PC-3 (cell line): ENCODE measurements around the gene ARHGAP27. TPM values are rescaled to one million over a fixed set of nuclear protein-coding genes. Genes with fewer than 3 reads are reported as not detected.

Source experiments
- ATAC-seq: fragments of 200-7000 bp; cut with Tn5 transposase; 2 replicates; pipeline ENCODE4 v1.9.1; 2020; ENCODE audit warnings: mild to moderate bottlenecking, moderate library complexity
- BruUV-seq: library from RNA; stranded (reverse); fragments of 400-500 nt; replicated peaks from 2 replicates; lab custom pipeline; 2021; lab: Mats Ljungman, UMichigan
- CTCF ChIA-PET: fragments of 300-600 bp; sonication (Branson Sonifier 250); formaldehyde crosslinking; loops from one replicate; lab custom pipeline; 2022; ENCODE audit warnings: antibody characterized with exemption; lab: Charles Lee
- POLR2A ChIA-PET: fragments of 300-600 bp; sonication (Branson Sonifier 250); formaldehyde crosslinking; loops from one replicate; lab custom pipeline; 2022; ENCODE audit warnings: antibody characterized with exemption; ENCODE audit not compliant: unreplicated experiment; lab: Charles Lee
- DNase-seq: peaks from one replicate; pipeline ENCODE4 v3.0.0-alpha.2; 2015
- H2AFZ ChIP-seq: fragments of 300-600 bp; sonication (generic); 2 replicates; pipeline ENCODE4 v1.6.0; 2016; ENCODE audit warnings: antibody characterized with exemption, low read length
- H3F3A ChIP-seq: fragments of 300-600 bp; sonication (generic); one replicate; pipeline ENCODE4 v1.6.0; 2017; ENCODE audit warnings: antibody characterized with exemption, low read length, control low read depth, mild to moderate bottlenecking; ENCODE audit not compliant: unreplicated experiment
- H3K27ac ChIP-seq: fragments of 300-600 bp; sonication (generic); 2 replicates; pipeline ENCODE4 v1.5.1; 2016; ENCODE audit warnings: mild to moderate bottlenecking, low read length
- H3K27me3 ChIP-seq: fragments of 300-600 bp; sonication (generic); 2 replicates; pipeline ENCODE4 v1.6.1; 2016; ENCODE audit warnings: low read length, mixed read lengths
- H3K36me3 ChIP-seq: fragments of 300-600 bp; sonication (generic); 2 replicates; pipeline ENCODE4 v1.6.1; 2016; ENCODE audit warnings: low read depth, mixed run types, low read length, mixed read lengths
- H3K4me1 ChIP-seq: fragments of 300-600 bp; sonication (generic); 2 replicates; pipeline ENCODE4 v1.5.1; 2016; ENCODE audit warnings: low read length; ENCODE audit not compliant: insufficient read depth
- H3K4me2 ChIP-seq: fragments of 300-600 bp; sonication (generic); 2 replicates; pipeline ENCODE4 v1.6.0; 2016; ENCODE audit warnings: low read length
- H3K4me3 ChIP-seq: fragments of 300-600 bp; sonication (generic); 2 replicates; pipeline ENCODE4 v1.5.1; 2016; ENCODE audit warnings: mild to moderate bottlenecking, low read length, mixed read lengths
- H3K79me2 ChIP-seq: fragments of 300-600 bp; sonication (generic); 2 replicates; pipeline ENCODE4 v1.6.1; 2017; ENCODE audit warnings: low read length, mixed read lengths
- H3K9ac ChIP-seq: fragments of 300-600 bp; sonication (generic); 2 replicates; pipeline ENCODE4 v1.6.0; 2016; ENCODE audit warnings: mild to moderate bottlenecking, low read length
- H3K9me2 ChIP-seq: fragments of 300-600 bp; sonication (generic); replicated peaks from 2 replicates; pipeline ENCODE4 v1.6.1; 2016; ENCODE audit warnings: mixed run types, low read length, mixed read lengths
- H3K9me3 ChIP-seq: fragments of 300-600 bp; sonication (generic); 2 replicates; pipeline ENCODE4 v1.6.1; 2016; ENCODE audit warnings: low read length, mixed read lengths
- H4K20me1 ChIP-seq: fragments of 300-600 bp; sonication (generic); 2 replicates; pipeline ENCODE4 v1.6.1; 2016; ENCODE audit warnings: low read length, mixed read lengths
- EZH2 ChIP-seq: fragments of 300-600 bp; sonication (generic); IDR thresholded peaks from one replicate; pipeline ENCODE4 v1.6.1; 2017; ENCODE audit warnings: antibody characterized with exemption, mild to moderate bottlenecking, low read length; ENCODE audit not compliant: unreplicated experiment
- EZH2phosphoT487 ChIP-seq: fragments of 300-600 bp; sonication (generic); IDR thresholded peaks from 2 replicates; pipeline ENCODE4 v1.6.1; 2018; ENCODE audit warnings: mild to moderate bottlenecking, antibody characterized with exemption, low read length, borderline replicate concordance
- intact Hi-C: fragments of 100-400 bp; cut with micrococcal nuclease; formaldehyde crosslinking; loops from 2 replicates; pipeline ENCODE4 v1.9.0; 2023
- total RNA-seq: library from RNA; depleted of rRNA; stranded (reverse); fragments of >200 nt; gene quantifications from 2 replicates; pipeline ENCODE4 v1.2.3, GENCODE V29; 2014
- TF ChIP-seq, protein P1 (sequence below): fragments of 300-600 bp; sonication (generic); conservative IDR thresholded peaks from 2 replicates; pipeline ENCODE4 v1.5.1; 2017; ENCODE audit warnings: antibody characterized with exemption, low read depth, mild to moderate bottlenecking, low read length

The ARHGAP27 gene
- total RNA-seq, 1 experiment from 2014 or later = 119 TPM

DNA sequence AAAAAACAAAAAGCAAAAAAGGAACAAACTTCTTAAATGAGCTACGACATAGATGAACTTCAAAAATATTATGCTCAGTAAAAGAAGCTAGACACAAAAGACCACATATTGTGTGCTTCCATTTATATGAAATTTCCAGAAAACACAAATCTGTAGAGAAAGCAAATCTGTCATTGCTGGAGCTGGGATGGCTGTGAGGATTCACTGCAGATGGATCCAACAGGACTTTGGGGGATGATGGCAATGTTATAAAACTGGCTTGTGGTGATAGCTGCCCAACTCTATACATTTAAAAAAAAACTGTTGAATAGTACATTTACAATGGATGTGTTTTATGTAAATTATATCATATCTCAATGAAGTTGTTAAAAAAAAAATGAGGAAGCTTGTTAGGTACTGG, 63.2 kb downstream of the ARHGAP27 start:
- TF ChIP-seq EZH2phosphoT487 = no peak
- TF ChIP-seq, protein P1, sequence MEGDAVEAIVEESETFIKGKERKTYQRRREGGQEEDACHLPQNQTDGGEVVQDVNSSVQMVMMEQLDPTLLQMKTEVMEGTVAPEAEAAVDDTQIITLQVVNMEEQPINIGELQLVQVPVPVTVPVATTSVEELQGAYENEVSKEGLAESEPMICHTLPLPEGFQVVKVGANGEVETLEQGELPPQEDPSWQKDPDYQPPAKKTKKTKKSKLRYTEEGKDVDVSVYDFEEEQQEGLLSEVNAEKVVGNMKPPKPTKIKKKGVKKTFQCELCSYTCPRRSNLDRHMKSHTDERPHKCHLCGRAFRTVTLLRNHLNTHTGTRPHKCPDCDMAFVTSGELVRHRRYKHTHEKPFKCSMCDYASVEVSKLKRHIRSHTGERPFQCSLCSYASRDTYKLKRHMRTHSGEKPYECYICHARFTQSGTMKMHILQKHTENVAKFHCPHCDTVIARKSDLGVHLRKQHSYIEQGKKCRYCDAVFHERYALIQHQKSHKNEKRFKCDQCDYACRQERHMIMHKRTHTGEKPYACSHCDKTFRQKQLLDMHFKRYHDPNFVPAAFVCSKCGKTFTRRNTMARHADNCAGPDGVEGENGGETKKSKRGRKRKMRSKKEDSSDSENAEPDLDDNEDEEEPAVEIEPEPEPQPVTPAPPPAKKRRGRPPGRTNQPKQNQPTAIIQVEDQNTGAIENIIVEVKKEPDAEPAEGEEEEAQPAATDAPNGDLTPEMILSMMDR = no peak
- no peak for TF ChIP-seq EZH2
- intact Hi-C loops = no loop called here
- Histone ChIP-seq H3K9ac (no peak overlapping the region), H3K79me2 (no peaks in the 10 kb centered on the region), H3K9me3 (no peaks in the 10 kb centered on the region), H3K9me2 (no peaks in the 10 kb centered on the region), H2AFZ (no peak overlapping the region), H3F3A (no peaks in the 10 kb centered on the region), H3K27ac (no peak overlapping the region), H3K36me3 (no peaks in the 10 kb centered on the region), H3K4me1 (peaks cover 15% of the 10 kb centered on the region), H4K20me1 (no peaks in the 10 kb centered on the region), H3K27me3 (no peaks in the 10 kb centered on the region), H3K4me2 (no peak overlapping the region), H3K4me3 (no peak overlapping the region)
- ChIA-PET CTCF (interaction anchor here (0.9 kb wide), 1 partner anchor 52 kb away, joined by 4 read pairs; the partner anchor contains the start of gene MAP3K14), POLR2A (interaction anchor here (1.2 kb wide), 1 partner anchor 16 kb away, joined by 3 read pairs; no protein-coding TSS in a partner anchor)
- no TSS peak for BruUV-seq
- DNase-seq (no peak), ATAC-seq (no peak)

DNA sequence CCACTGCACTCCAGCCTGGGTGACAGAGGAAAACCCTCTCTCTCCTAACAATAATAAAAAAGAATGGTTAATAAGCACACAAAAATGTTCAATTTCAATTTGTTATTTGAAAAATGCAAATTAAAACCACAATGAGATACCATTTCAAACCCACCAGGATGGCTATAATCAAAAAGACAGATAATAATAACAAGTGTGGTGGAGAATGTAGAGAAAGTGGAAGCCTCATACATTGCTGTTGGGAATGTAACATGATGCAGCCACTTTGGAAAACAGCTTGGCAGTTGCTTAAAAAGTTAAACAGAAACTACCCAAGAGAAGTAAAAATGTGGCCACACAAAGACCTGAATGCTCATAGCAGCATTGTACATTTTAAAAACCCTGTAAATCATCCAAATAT, 64.0 kb downstream of the ARHGAP27 start:
- intact Hi-C loops = no loop called here
- peaks cover 15% of the 10 kb centered on the region for H3K4me1 ChIP-seq
- no TSS peak for BruUV-seq
- ChIA-PET POLR2A (interaction anchor here (1.2 kb wide), 1 partner anchor 16 kb away, joined by 3 read pairs; no protein-coding TSS in a partner anchor), CTCF (no interaction called here)
- no peak overlapping the region for H3K4me2 ChIP-seq
- H3K27me3 ChIP-seq = no peaks in the 10 kb centered on the region
- no peaks in the 10 kb centered on the region for H3K9me2 ChIP-seq
- H2AFZ ChIP-seq = no peak overlapping the region
- no peak for ATAC-seq
- H3K36me3 ChIP-seq = no peaks in the 10 kb centered on the region
- no peak overlapping the region for H3K4me3 ChIP-seq
- no peak overlapping the region for H3K9ac ChIP-seq
- no peaks in the 10 kb centered on the region for H4K20me1 ChIP-seq
- H3K9me3 ChIP-seq = no peaks in the 10 kb centered on the region
- TF ChIP-seq EZH2 (no peak), EZH2phosphoT487 (no peak)
- TF ChIP-seq, protein P1 = no peak
- no peaks in the 10 kb centered on the region for H3K79me2 ChIP-seq
- no peak for DNase-seq
- H3K27ac ChIP-seq = no peak overlapping the region
- no peaks in the 10 kb centered on the region for H3F3A ChIP-seq

DNA sequence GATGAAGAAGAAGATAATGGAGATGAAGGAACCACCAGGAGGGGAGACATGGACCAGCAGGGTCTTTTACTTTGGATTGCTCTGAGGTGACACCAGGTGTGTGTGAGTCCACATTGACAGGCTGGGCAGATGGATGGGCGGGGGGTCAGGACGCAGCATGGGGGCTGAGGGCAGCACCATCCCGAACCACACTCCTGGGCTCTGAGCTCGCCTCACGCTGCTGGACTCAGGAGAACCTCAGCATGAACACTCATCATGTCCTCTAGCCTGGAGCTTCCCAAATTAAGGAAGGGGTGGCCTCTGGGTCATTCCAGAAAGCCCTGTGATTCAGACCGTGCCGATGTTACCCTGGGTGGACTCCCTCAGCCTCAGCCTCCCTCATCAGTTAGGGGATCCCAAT, 65.5 kb downstream of the ARHGAP27 start:
- Histone ChIP-seq H3K9me3 (no peaks in the 10 kb centered on the region), H3K9ac (no peak overlapping the region), H3K4me3 (no peak overlapping the region), H3K79me2 (no peaks in the 10 kb centered on the region), H3K9me2 (no peaks in the 10 kb centered on the region), H4K20me1 (no peaks in the 10 kb centered on the region), H3K36me3 (no peaks in the 10 kb centered on the region), H3K27me3 (no peaks in the 10 kb centered on the region), H3K27ac (no peak overlapping the region), H2AFZ (no peak overlapping the region), H3K4me1 (peaks cover 11% of the 10 kb centered on the region), H3F3A (no peaks in the 10 kb centered on the region), H3K4me2 (no peak overlapping the region)
- ATAC-seq (no peak), DNase-seq (no peak)
- CTCF ChIA-PET = no interaction called here
- intact Hi-C loops = no loop called here
- no TSS peak for BruUV-seq
- POLR2A ChIA-PET = interaction anchor here (0.5 kb wide), 1 partner anchor 32 kb away, joined by 16 read pairs; no protein-coding TSS in a partner anchor
- TF ChIP-seq EZH2phosphoT487 (no peak), EZH2 (no peak)
- TF ChIP-seq, protein P1 = no peak
